ENCODE data around the gene PRKG1. TPM values are rescaled to one million over a fixed set of nuclear protein-coding genes. Genes with fewer than 3 reads are reported as not detected.
"Not testable (repeated sequence)": the region's sequence is repeated elsewhere in the genome, so short reads cannot be mapped to it uniquely, and the experiment has no call there.

The PRKG1 gene
- total RNA-seq, 4 donors from 2014 or later = 26.5 to 72.3 (median 58.1) TPM

- whole genome bisulfite sequencing, 2 donors = 93 to 94% methylated on average over 2 of the region's 2 CpGs
- no peak for TF ChIP-seq POLR2A (IDR thresholded peaks at IDR 0.05)
- no peak for DNase-seq
- Histone ChIP-seq H3K36me3 (no peaks in the 10 kb centered on the region), H3K4me1 (peaks cover 0 to 4% of the 10 kb centered on the region in 2 donors), H3K9me3 (no peaks in the 10 kb centered on the region), H3K4me3 (replicated peaks in 1 of 3) (no peak overlapping the region), H3K27me3 (no peaks in the 10 kb centered on the region), H3K27ac (no peak overlapping the region)
- intact Hi-C loops (cut with DNase I) = no loop called here
Measured at GRCh38 chr10:52229291-52229931, 1155.1 kb downstream of the PRKG1 start.

GRCh38 chr10:52232561-52233350 is 1158.5 kb downstream of the PRKG1 start:
- WGBS, 2 donors = 52 to 65% methylated on average over 4 of the region's 4 CpGs

GRCh38 chr10:52233351-52233991 is 1159.2 kb downstream of the PRKG1 start:
- DNase-seq; H3K27me3 ChIP-seq; H3K4me1 ChIP-seq; H3K4me3 ChIP-seq (replicated peaks in 1 of 3); intact Hi-C loops (cut with DNase I); H3K9me3 ChIP-seq; H3K36me3 ChIP-seq; H3K27ac ChIP-seq: not testable (repeated sequence)
- WGBS, 2 donors = 22 to 34% methylated on average over 6 to 7 of the region's 34 CpGs

More at GRCh38 chr10:52232561-52233350, 1158.5 kb downstream of the PRKG1 start:
- H3K9me3 ChIP-seq = no peaks in the 10 kb centered on the region
- DNase-seq = no peak
- intact Hi-C loops (cut with DNase I) = no loop called here
- no peak for TF ChIP-seq CTCF (IDR thresholded peaks at IDR 0.05)
- TF ChIP-seq POLR2A (IDR thresholded peaks at IDR 0.05) = no peak
- no peaks in the 10 kb centered on the region for H3K27me3 ChIP-seq
- no peak overlapping the region for H3K27ac ChIP-seq
- H3K4me1 ChIP-seq = peaks cover 0 to 4% of the 10 kb centered on the region in 2 donors
- no peak overlapping the region for H3K4me3 ChIP-seq (replicated peaks in 1 of 3)
- no peaks in the 10 kb centered on the region for H3K36me3 ChIP-seq

GRCh38 chr10:52239771-52240170 is 1165.5 kb downstream of the PRKG1 start:
- no peaks in the 10 kb centered on the region for H3K4me1 ChIP-seq
- H3K36me3 ChIP-seq = no peaks in the 10 kb centered on the region
- H3K27me3 ChIP-seq = no peaks in the 10 kb centered on the region
- H3K4me3 ChIP-seq (replicated peaks in 1 of 3) = no peak overlapping the region
- intact Hi-C loops (cut with DNase I) = no loop called here
- TF ChIP-seq CTCF (IDR thresholded peaks at IDR 0.05) = no peak
- TF ChIP-seq POLR2A (IDR thresholded peaks at IDR 0.05) = no peak
- 96 to 97% methylated on average over 1 of the region's 1 CpG for WGBS, 2 donors
- no peak for DNase-seq
- no peak overlapping the region for H3K27ac ChIP-seq
- H3K9me3 ChIP-seq = no peaks in the 10 kb centered on the region

- no peaks in the 10 kb centered on the region for H3K27me3 ChIP-seq
- no peak overlapping the region for H3K4me3 ChIP-seq (replicated peaks in 1 of 3)
- TF ChIP-seq CTCF (IDR thresholded peaks at IDR 0.05) (no peak), POLR2A (IDR thresholded peaks at IDR 0.05) (no peak)
- WGBS, 2 donors = 91 to 98% methylated on average over 2 of the region's 2 CpGs
- H3K9me3 ChIP-seq = no peaks in the 10 kb centered on the region
- no peaks in the 10 kb centered on the region for H3K4me1 ChIP-seq
- H3K27ac ChIP-seq = no peak overlapping the region
- no peak for DNase-seq
- intact Hi-C loops (cut with DNase I) = no loop called here
- no peaks in the 10 kb centered on the region for H3K36me3 ChIP-seq
Measured at GRCh38 chr10:52245547-52245946, 1171.3 kb downstream of the PRKG1 start.

GRCh38 chr10:52247929-52248328 is 1173.6 kb downstream of the PRKG1 start:
- intact Hi-C loops (cut with DNase I); H3K9me3 ChIP-seq; H3K36me3 ChIP-seq; H3K4me3 ChIP-seq (replicated peaks in 1 of 3); H3K27me3 ChIP-seq; H3K4me1 ChIP-seq; H3K27ac ChIP-seq; DNase-seq: not testable (repeated sequence)
- 91 to 92% methylated on average over 7 of the region's 7 CpGs for WGBS, 2 donors
